ENCODE results near the gene CEACAM4.

GRCh38 chr19:41671486-41671885 lies 44.6 kb upstream of the CEACAM4 start:
- TF ChIP-seq CTCF (conservative IDR thresholded peaks at IDR 0.05; ENCODE audit: low read depth, low read length) (no peak), EZH2 (IDR thresholded peaks at IDR 0.05; ENCODE audit: borderline replicate concordance, low read depth, low read length, poor library complexity, severe bottlenecking) (no peak)
